NB4 (cell line): Measurements from ENCODE around the gene OSBPL7.

Source experiments
- TF ChIP-seq, protein P1 (sequence below): IDR thresholded peaks from 2 replicates; pipeline ENCODE4 v1.6.1; 2011; ENCODE audit warnings: low read depth, low read length
- TF ChIP-seq, protein P2 (sequence below): IDR thresholded peaks from one replicate; pipeline ENCODE4 v1.5.1; 2012; ENCODE audit warnings: low read depth, low read length

DNA sequence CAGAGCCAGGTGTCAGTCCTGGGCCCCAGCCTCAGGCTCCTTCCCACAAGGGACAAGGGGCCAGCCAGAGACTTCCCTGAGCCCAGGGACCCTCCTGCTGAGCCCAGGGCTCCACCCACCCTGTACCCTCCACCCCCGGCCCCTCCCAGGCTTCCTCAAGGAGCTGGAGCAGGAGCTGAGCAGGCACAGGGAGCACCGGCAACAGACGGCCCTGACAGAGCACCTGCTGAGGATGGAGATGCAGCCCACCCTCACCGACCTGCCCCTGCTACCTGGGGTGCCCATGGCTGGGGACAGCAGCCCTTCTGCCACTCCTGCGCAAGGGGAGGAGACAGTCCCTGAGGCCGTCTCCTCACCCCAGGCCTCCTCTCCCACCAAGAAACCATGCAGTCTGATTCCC is 15.0 kb upstream of the OSBPL7 start:
- TF ChIP-seq, protein P1, sequence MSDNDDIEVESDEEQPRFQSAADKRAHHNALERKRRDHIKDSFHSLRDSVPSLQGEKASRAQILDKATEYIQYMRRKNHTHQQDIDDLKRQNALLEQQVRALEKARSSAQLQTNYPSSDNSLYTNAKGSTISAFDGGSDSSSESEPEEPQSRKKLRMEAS: no peak
- TF ChIP-seq, protein P2, sequence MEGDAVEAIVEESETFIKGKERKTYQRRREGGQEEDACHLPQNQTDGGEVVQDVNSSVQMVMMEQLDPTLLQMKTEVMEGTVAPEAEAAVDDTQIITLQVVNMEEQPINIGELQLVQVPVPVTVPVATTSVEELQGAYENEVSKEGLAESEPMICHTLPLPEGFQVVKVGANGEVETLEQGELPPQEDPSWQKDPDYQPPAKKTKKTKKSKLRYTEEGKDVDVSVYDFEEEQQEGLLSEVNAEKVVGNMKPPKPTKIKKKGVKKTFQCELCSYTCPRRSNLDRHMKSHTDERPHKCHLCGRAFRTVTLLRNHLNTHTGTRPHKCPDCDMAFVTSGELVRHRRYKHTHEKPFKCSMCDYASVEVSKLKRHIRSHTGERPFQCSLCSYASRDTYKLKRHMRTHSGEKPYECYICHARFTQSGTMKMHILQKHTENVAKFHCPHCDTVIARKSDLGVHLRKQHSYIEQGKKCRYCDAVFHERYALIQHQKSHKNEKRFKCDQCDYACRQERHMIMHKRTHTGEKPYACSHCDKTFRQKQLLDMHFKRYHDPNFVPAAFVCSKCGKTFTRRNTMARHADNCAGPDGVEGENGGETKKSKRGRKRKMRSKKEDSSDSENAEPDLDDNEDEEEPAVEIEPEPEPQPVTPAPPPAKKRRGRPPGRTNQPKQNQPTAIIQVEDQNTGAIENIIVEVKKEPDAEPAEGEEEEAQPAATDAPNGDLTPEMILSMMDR: no peak
